COLO668 (cell line): ENCODE measurements around the gene NEK5.
A peak's percentile ranks its signal among the peaks of the same experiment; 100 is the strongest.
"Not testable (repeated sequence)": the region's sequence is repeated elsewhere in the genome, so short reads cannot be mapped to it uniquely, and the experiment has no call there.

Source experiments
- DNase-seq: peaks from one replicate; lab custom pipeline; 2025; ENCODE audit not compliant: unreplicated experiment; lab: John Stamatoyannopoulos, UW

Gene NEK5

GRCh38 chr13:52147225-52147624 is 18.4 kb upstream of the NEK5 start:
- no peak for DNase-seq

- no peak for DNase-seq
These were observed 12.4 kb upstream of the NEK5 start for GRCh38 chr13:52141299-52141698.

- no peak for DNase-seq
These were observed 8.6 kb upstream of the NEK5 start for GRCh38 chr13:52137489-52137888.

- no peak for DNase-seq
These were observed 7.9 kb upstream of the NEK5 start for GRCh38 chr13:52136763-52137162.

- DNase-seq, result no peak
These were observed 1.8 kb upstream of the NEK5 start for GRCh38 chr13:52130641-52131040.

- DNase-seq, result peak; percentile 80
These were observed 830 bp downstream of the NEK5 start for GRCh38 chr13:52127783-52128702.

GRCh38 chr13:52127378-52127777 is 1.5 kb downstream of the NEK5 start:
- DNase-seq, result no peak

- no peak for DNase-seq
These were observed 3.3 kb downstream of the NEK5 start for GRCh38 chr13:52125547-52125946.

GRCh38 chr13:52118595-52118994 is 10.3 kb downstream of the NEK5 start:
- DNase-seq, result no peak

- no peak for DNase-seq
These were observed 10.8 kb downstream of the NEK5 start for GRCh38 chr13:52118095-52118494.

- DNase-seq, result no peak
These were observed 16.3 kb downstream of the NEK5 start for GRCh38 chr13:52112591-52112990.

GRCh38 chr13:52109116-52109670 is 19.7 kb downstream of the NEK5 start:
- no peak for DNase-seq

- no peak for DNase-seq
These were observed 23.0 kb downstream of the NEK5 start for GRCh38 chr13:52105841-52106240.

GRCh38 chr13:52104624-52105023 is 24.2 kb downstream of the NEK5 start:
- no peak for DNase-seq

- no peak for DNase-seq
These were observed 25.5 kb downstream of the NEK5 start for GRCh38 chr13:52103386-52103785.

GRCh38 chr13:52102423-52102822 is 26.4 kb downstream of the NEK5 start:
- not testable (repeated sequence) for DNase-seq

- no peak for DNase-seq
These were observed 31.7 kb downstream of the NEK5 start for GRCh38 chr13:52097197-52097596.

- no peak for DNase-seq
These were observed 32.1 kb downstream of the NEK5 start for GRCh38 chr13:52096748-52097147.

- no peak for DNase-seq
These were observed 32.8 kb downstream of the NEK5 start for GRCh38 chr13:52096062-52096461.

- no peak for DNase-seq
These were observed 36.8 kb downstream of the NEK5 start for GRCh38 chr13:52092087-52092486.

- no peak for DNase-seq
These were observed 37.4 kb downstream of the NEK5 start for GRCh38 chr13:52091473-52091872.

GRCh38 chr13:52085421-52085820 is 43.5 kb downstream of the NEK5 start:
- no peak for DNase-seq

GRCh38 chr13:52084981-52085380 is 43.9 kb downstream of the NEK5 start:
- DNase-seq, result not testable (repeated sequence)
